Stimulated activated CD4-positive, alpha-beta T cell treated with anti-CD3 and anti-CD28 coated beads, Interleukin-15, amount 100 ng/mL, for 48 hours (primary cell): ENCODE results near the gene NDFIP1.

Experiments used
- DNase-seq, 2 donors: peaks; one replicate each; pipeline ENCODE4 v3.0.0-alpha.2; 2020; ENCODE audit warnings: low read depth in 2 of 2

The NDFIP1 gene

DNA sequence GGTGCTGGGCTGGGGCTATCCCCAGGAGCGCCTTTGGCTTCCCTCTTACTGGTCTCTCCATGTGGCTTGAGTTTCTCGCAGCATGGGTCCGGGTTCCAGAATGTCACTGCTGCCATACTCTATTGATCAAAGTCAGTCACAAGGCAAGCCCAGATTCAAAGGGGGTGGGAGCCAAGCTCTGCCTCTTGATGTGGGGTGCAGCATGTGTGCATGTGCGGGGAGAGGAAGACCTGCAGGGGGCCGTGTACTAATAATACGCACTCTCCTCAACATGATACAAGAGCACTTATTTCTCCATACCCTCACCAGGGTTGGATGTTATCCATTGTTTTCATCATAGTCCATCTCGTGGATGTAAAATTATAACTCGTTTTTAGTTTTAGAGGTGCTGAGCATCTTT, 81.2 kb downstream of the NDFIP1 start:
- no peak for DNase-seq

DNA sequence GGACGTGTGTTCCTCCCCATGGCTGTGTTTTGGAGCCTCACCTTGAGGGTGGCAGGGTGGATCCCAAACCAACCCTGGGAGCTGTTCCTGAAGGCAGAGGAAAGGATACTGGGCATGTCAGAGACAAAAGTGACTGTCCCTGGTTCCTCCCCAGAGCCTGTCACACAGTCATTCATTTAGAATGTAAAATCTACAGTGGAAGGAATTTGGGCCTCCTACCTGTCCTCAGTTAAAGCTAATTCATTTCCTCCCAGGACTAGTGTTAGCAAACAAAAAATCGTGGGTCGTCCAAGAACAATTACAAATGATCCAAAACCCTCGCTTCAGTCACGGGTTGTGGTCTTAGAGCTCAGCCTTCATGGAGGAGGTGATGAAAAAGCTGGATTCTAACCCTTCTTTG, 83.2 kb downstream of the NDFIP1 start:
- no peak for DNase-seq

DNA sequence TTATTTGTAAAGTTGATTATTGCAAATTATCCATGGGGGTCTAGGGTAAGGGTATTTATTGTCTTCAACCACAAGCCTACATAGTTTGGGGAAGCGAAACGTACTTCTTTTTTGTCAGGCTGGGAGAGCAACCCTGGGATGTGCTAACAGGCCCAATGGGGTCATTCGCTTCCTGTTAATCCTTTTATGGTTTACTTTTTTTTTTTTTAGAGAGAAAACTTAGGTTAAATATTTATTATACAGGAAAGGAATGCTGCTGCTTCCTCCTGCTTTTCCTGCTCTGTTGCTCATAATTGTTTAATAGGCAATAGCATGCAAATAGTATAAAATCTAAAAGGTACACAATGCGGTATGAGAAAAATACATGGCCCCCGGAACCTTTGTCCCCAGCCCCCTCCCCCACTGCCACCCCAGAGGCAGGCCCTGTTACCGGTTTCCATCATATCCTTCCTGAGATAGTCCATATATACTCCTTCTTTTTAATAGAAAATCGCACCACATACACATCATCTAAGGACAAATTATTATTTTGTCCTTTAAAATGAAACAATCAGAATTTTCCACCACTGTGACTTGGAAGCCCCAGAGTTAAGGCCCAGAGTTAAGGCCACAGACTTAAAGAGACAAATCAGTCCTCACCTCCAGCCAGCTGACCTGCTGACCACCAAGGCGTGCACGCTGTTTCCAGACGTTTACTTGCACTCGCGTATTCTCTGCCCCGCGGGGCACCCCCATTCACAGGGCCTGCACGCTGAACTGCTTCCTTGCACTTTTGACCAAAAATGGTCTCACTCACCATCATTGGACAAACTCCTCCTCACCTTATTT, 83.9 kb downstream of the NDFIP1 start:
- no peak for DNase-seq

DNA sequence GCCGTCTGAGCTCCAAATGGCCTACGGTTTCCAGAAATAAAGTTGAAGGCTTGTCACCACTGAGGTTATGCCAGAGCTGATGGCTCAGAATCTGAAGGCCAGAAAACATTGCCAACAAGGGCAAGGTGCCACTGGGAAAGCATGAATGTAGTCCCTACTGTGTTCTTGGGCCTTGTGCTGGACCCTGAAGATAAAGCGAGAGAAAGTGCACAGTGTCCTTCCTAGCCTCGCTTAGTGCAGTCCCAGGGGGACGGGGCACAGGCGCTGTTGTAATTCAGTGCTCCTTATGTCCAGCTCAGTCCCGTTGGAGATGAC, 84.5 kb downstream of the NDFIP1 start:
- no peak for DNase-seq

DNA sequence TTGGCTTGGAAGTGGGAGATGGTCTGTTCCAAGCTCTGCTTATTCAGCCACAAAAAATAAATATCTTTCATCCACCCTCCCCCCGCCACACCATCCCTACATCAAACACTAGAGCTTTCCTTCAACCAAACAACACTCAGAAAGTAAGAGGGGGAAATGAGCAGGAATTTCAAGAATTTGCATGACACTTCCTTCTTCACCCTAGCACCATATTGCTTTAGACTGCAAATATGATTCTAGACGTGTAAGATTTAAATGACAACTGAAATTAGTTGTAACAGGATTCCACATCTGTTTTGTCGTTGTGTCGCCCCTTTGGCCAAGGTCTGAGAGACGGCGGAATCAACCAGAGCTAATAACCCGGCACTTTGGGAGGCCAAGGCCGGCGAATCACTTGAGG, 88.5 kb downstream of the NDFIP1 start:
- DNase-seq, result no peak

DNA sequence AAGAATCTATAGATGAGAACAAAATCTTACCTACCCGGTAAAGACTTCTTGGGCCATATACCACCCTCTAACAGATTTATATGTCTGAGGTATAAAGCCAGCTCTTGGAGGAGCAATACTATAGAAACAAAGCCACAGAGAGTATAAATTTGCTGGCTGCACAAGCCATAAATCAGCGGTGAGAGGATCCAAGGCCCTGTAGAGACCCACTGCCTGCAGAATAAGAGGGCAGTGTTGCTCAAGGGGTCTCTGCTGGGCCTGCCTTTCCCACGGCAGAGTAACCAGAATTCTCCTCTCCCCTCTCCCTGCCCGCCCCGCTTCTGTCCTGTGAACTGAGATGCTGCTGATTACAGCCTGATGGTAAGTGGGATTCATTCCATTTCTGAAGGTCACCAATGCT, 89.2 kb downstream of the NDFIP1 start:
- no peak for DNase-seq

DNA sequence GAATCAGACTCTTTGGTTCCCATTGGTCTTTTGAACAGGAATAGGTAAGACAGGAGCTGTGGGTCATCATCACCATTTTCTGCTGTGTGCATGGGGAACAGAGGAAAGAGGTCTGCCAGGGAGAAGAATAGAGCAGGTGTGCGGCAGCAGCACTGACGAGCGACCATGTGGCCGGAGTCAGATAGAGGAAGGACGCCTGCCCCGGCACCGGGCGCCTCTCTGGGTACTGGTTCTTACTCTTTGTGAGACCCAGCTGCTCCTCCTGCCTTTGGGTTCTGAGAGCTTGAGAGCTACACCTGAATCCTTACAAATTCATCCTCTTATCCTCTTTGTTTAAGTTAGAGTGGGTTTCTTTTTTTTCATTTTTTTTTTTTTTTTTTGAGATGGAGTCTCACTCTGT, 90.8 kb downstream of the NDFIP1 start:
- no peak for DNase-seq

DNA sequence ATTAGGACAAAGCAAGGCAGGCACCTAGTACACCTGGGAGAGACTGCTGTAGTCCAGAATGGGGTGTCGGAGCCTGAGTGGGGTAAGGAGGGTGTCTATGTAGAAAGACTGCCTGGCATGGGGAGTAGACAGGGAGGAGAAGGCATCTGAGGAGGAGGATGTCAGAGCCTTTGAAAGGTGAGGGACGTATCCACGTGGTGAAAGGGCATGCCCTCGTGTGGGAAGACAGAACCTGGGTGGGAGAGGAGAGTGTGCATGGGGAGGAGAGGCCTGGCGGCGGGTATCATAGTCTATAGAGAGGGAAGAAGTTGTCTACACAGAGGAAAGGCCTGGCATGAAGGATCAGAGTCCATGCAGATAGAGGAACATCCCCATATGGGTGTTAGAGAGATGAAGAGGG, 91.8 kb downstream of the NDFIP1 start:
- no peak for DNase-seq

DNA sequence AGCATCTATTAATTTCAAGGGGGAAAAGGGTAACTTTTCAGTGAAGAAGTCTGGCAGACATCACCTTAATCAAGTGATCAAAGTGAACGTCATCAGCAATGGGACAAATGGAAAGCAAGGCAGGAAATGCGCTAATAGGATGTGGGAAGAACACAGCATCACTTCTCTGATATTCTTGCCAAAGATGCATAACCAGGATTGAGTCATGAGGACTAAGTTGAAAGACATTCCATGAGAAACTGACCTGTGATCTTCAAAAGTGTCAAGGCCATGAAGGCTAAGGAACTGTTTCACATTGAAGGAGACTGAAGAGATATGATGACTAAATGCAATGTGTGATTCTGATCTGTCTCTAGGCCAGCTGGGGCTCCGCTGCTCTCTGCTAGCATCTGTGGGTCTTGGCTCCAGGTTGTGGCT, 92.9 kb downstream of the NDFIP1 start:
- no peak for DNase-seq

DNA sequence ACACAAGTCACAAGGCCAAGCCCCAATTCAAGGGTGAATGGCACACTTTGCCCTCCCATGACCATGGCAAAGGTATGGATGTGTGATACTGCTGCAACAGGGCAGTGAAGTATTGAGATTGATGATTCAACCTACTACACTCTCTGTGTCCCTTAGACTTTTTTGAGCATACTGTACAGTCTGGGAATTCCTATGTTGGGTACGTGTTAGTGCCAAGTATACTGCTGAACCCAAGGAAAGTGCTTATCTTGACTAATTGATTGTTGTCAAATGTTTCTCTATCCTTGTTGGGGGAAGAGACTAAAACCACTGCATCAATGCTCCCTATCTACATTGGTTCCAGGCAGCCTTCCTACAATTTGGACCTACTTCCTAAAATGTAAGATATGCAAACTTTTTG, 93.7 kb downstream of the NDFIP1 start:
- DNase-seq, result no peak
